Measurements from ENCODE around the gene TTC34. TPM values are rescaled to one million over a fixed set of nuclear protein-coding genes. Genes with fewer than 3 reads are reported as not detected.

Gene TTC34
- total RNA-seq, 4 donors from 2014 or later: 0.14 to 6.0 (median 0.75) TPM

GRCh38 chr1:2641381-2642130 is 159.9 kb downstream of the TTC34 start:
- peak overlapping the region in 3 of 4 donors; percentile 67 to 93 (median 92) for H3K4me3 ChIP-seq
- peaks cover 0 to 7% of the 10 kb centered on the region in 2 donors for H3K9me3 ChIP-seq
- H3K27ac ChIP-seq: peak overlapping the region in 1 of 4 donors; percentile 84
- H3K27me3 ChIP-seq: peaks cover 9% of the 10 kb centered on the region
- DNase-seq: no peak
- in situ Hi-C loops (cut with MboI; ENCODE audit: low pct_ligation_motif_present in 1 of 4, low pct_unique_long_range_greater_than_20kb in 1 of 4, low sequenced_read_pairs in 3 of 4) (loop anchor here in 2 of 4 donors (10.0 to 25.0 kb wide), 2 partner anchors 227 to 229 kb away; partner anchors contain the start of gene PEX10 (in 2 of the 2)), intact Hi-C loops (cut with DNase I; ENCODE audit: low total_unique reads) (no loop called here)
- 83% methylated on average over 27 of the region's 34 CpGs; no CpG with 5 or more reads in 1 of the 2 donors for WGBS, 2 donors (ENCODE audit: low coverage in 1 of 2)
- H3K4me1 ChIP-seq: peaks cover 11 to 19% (median 17%) of the 10 kb centered on the region in 4 donors
- H3K36me3 ChIP-seq: no peaks in the 10 kb centered on the region
- no peak for TF ChIP-seq POLR2A (IDR thresholded peaks at IDR 0.05)
- no peak for TF ChIP-seq POLR2AphosphoS5 (IDR thresholded peaks at IDR 0.05)
- no peak for TF ChIP-seq EP300 (IDR thresholded peaks at IDR 0.05; ENCODE audit: low read depth)
- TF ChIP-seq, protein P1, sequence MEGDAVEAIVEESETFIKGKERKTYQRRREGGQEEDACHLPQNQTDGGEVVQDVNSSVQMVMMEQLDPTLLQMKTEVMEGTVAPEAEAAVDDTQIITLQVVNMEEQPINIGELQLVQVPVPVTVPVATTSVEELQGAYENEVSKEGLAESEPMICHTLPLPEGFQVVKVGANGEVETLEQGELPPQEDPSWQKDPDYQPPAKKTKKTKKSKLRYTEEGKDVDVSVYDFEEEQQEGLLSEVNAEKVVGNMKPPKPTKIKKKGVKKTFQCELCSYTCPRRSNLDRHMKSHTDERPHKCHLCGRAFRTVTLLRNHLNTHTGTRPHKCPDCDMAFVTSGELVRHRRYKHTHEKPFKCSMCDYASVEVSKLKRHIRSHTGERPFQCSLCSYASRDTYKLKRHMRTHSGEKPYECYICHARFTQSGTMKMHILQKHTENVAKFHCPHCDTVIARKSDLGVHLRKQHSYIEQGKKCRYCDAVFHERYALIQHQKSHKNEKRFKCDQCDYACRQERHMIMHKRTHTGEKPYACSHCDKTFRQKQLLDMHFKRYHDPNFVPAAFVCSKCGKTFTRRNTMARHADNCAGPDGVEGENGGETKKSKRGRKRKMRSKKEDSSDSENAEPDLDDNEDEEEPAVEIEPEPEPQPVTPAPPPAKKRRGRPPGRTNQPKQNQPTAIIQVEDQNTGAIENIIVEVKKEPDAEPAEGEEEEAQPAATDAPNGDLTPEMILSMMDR (IDR thresholded peaks at IDR 0.05): no peak

GRCh38 chr1:2640626-2641025 is 160.9 kb downstream of the TTC34 start:
- Histone ChIP-seq H3K4me3 (no peak overlapping the region), H3K27ac (no peak overlapping the region), H3K4me1 (peaks cover 11 to 19% (median 17%) of the 10 kb centered on the region in 4 donors), H3K36me3 (no peaks in the 10 kb centered on the region), H3K27me3 (peaks cover 16% of the 10 kb centered on the region), H3K9me3 (peaks cover 0 to 5% of the 10 kb centered on the region in 2 donors)
- intact Hi-C loops (cut with DNase I; ENCODE audit: low total_unique reads): no loop called here
- no peak for TF ChIP-seq POLR2A (IDR thresholded peaks at IDR 0.05)
- no peak for TF ChIP-seq POLR2AphosphoS5 (IDR thresholded peaks at IDR 0.05)
- TF ChIP-seq EP300 (IDR thresholded peaks at IDR 0.05; ENCODE audit: low read depth): no peak
- TF ChIP-seq, protein P1 (IDR thresholded peaks at IDR 0.05): no peak
- in situ Hi-C loops (cut with MboI; ENCODE audit: low pct_ligation_motif_present in 1 of 4, low pct_unique_long_range_greater_than_20kb in 1 of 4, low sequenced_read_pairs in 3 of 4): loop anchor here in 2 of 4 donors (10.0 to 25.0 kb wide), 2 partner anchors 226 to 228 kb away; partner anchors contain the start of gene PEX10 (in 2 of the 2)
- no peak for DNase-seq
- WGBS, 2 donors (ENCODE audit: low coverage in 1 of 2): 63% methylated on average over 1 of the region's 3 CpGs; no CpG with 5 or more reads in 1 of the 2 donors

- no peak for DNase-seq
- intact Hi-C loops (cut with DNase I; ENCODE audit: low total_unique reads): no loop called here
Observed at GRCh38 chr1:2639607-2640521, 161.6 kb downstream of the TTC34 start.

More at GRCh38 chr1:2639607-2640521, 161.6 kb downstream of the TTC34 start:
- 40 to 65% methylated on average over 3 to 26 of the region's 26 CpGs for WGBS, 2 donors (ENCODE audit: low coverage in 1 of 2)
- H3K27me3 ChIP-seq: peaks cover 22% of the 10 kb centered on the region
- TF ChIP-seq POLR2A (IDR thresholded peaks at IDR 0.05): no peak
- TF ChIP-seq, protein P1 (IDR thresholded peaks at IDR 0.05): no peak
- TF ChIP-seq POLR2AphosphoS5 (IDR thresholded peaks at IDR 0.05): no peak
- no peak for TF ChIP-seq EP300 (IDR thresholded peaks at IDR 0.05; ENCODE audit: low read depth)
- H3K27ac ChIP-seq: no peak overlapping the region
- H3K36me3 ChIP-seq: no peaks in the 10 kb centered on the region
- H3K4me1 ChIP-seq: peaks cover 11 to 19% (median 17%) of the 10 kb centered on the region in 4 donors
- H3K4me3 ChIP-seq: no peak overlapping the region
- in situ Hi-C loops (cut with MboI; ENCODE audit: low pct_ligation_motif_present in 1 of 4, low pct_unique_long_range_greater_than_20kb in 1 of 4, low sequenced_read_pairs in 3 of 4): loop anchor here in 2 of 4 donors (10.0 to 25.0 kb wide), 2 partner anchors 225 to 228 kb away; partner anchors contain the start of gene PEX10 (in 2 of the 2)
- peaks cover 0 to 5% of the 10 kb centered on the region in 2 donors for H3K9me3 ChIP-seq
